Measurements from ENCODE around the gene CRACR2B.

The CRACR2B gene

GRCh38 chr11:827146-827896 is 398 bp upstream of the CRACR2B start:
- no peak for DNase-seq (ENCODE audit: low spot score)

GRCh38 chr11:828506-829175 is 922 bp downstream of the CRACR2B start:
- DNase-seq (ENCODE audit: low spot score): no peak

GRCh38 chr11:829176-829846 is 1.6 kb downstream of the CRACR2B start:
- DNase-seq (ENCODE audit: low spot score): no peak

GRCh38 chr11:829847-830294 is 2.2 kb downstream of the CRACR2B start:
- no peak for DNase-seq (ENCODE audit: low spot score)

- no peak for DNase-seq (ENCODE audit: low spot score)
Measured at GRCh38 chr11:830295-831117, 2.8 kb downstream of the CRACR2B start.

- DNase-seq (ENCODE audit: low spot score): no peak
Measured at GRCh38 chr11:831118-831864, 3.6 kb downstream of the CRACR2B start.

GRCh38 chr11:831961-832528 is 4.3 kb downstream of the CRACR2B start:
- DNase-seq (ENCODE audit: low spot score): no peak

GRCh38 chr11:832529-833113 is 4.9 kb downstream of the CRACR2B start, which contains the start of gene CD151:
CD151 (plus strand) TSS chr11:832952; CDS start chr11:836070, 3,118 bp downstream.
- DNase-seq (ENCODE audit: low spot score): no peak

GRCh38 chr11:833114-833791 is 5.5 kb downstream of the CRACR2B start:
- DNase-seq (ENCODE audit: low spot score): no peak

- no peak for DNase-seq (ENCODE audit: low spot score)
Measured at GRCh38 chr11:833849-834311, 6.2 kb downstream of the CRACR2B start.

GRCh38 chr11:834371-835316 is 6.9 kb downstream of the CRACR2B start:
- DNase-seq (ENCODE audit: low spot score): no peak

- DNase-seq (ENCODE audit: low spot score): no peak
Measured at GRCh38 chr11:836274-836673, 8.6 kb downstream of the CRACR2B start.

- DNase-seq (ENCODE audit: low spot score): no peak
Measured at GRCh38 chr11:836700-837099, 9.0 kb downstream of the CRACR2B start.

GRCh38 chr11:837189-837989 is 9.7 kb downstream of the CRACR2B start:
- DNase-seq (ENCODE audit: low spot score): no peak

- no peak for DNase-seq (ENCODE audit: low spot score)
Measured at GRCh38 chr11:837990-838307, 10.2 kb downstream of the CRACR2B start.

GRCh38 chr11:838441-839279 is 10.9 kb downstream of the CRACR2B start:
- no peak for DNase-seq (ENCODE audit: low spot score)

- no peak for DNase-seq (ENCODE audit: low spot score)
Measured at GRCh38 chr11:839280-839623, 11.5 kb downstream of the CRACR2B start.

Measured in activated CD4-positive, alpha-beta T cell treated with anti-CD3 and anti-CD28 coated beads, Interleukin-2, Interleukin-4, amounts not matched to agents 100 ng/mL and 50 ng/mL, durations not matched to agents 16 hours and 8 hours (primary cell).